ENCODE data around the gene TSPAN5.

The TSPAN5 gene

DNA sequence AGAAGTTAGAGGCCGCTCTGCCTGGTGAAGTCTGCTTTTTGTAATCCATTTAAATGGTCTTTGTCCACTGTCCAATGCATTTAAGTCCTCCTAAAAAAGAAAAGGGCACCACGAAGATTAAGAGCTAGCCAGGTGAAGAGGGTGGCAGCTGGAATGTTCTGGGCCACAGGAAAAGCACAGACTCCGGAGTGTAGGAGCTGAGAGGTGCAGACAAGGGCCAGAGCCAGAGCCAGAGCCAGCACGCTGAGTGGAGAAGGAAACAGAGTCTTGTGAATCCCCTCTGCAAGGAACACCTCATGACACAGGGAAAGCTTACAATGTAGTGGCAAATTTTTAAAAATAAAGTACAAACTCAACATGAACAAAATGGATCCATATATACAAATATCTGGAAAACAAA, 83.6 kb downstream of the TSPAN5 start:
- H3K27ac ChIP-seq: no peak overlapping the region
- TF ChIP-seq CTCF (conservative IDR thresholded peaks at IDR 0.05) (no peak), ZFX (IDR thresholded peaks at IDR 0.05) (no peak)

- TF ChIP-seq ZFX (IDR thresholded peaks at IDR 0.05) (no peak), CTCF (conservative IDR thresholded peaks at IDR 0.05) (no peak)
- no peak overlapping the region for H3K27ac ChIP-seq
These were observed 84.6 kb downstream of the TSPAN5 start for GRCh38 chr4:98573791-98574190.

DNA sequence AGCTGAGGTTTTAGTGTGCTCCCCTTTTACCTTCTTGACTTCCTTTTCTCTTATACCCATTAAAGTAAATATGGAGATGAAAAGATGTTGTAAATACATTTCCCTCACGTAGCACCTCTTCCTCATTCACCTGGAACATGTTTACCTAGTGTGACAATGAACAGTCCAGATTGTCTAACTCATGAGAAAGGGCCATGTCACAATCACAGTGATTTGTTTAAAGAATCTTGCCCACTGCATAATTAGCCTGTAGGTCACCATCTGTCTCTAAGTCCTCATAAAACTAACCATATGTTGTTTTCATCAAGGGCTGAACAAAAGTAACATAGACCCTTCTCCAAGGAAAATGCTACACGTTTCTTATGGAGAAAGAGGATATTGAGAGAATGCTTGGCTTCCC, 85.7 kb downstream of the TSPAN5 start:
- no peak overlapping the region for H3K27ac ChIP-seq
- TF ChIP-seq CTCF (conservative IDR thresholded peaks at IDR 0.05) (no peak), ZFX (IDR thresholded peaks at IDR 0.05) (no peak)

- no peak overlapping the region for H3K27ac ChIP-seq
- no peak for TF ChIP-seq ZFX (IDR thresholded peaks at IDR 0.05)
- TF ChIP-seq CTCF (conservative IDR thresholded peaks at IDR 0.05): no peak
These were observed 87.1 kb downstream of the TSPAN5 start for GRCh38 chr4:98571161-98571786.

GRCh38 chr4:98570151-98570797, 88.1 kb downstream of the TSPAN5 start:
- no peak overlapping the region for H3K27ac ChIP-seq
- no peak for TF ChIP-seq CTCF (conservative IDR thresholded peaks at IDR 0.05)
- TF ChIP-seq ZFX (IDR thresholded peaks at IDR 0.05): no peak

GRCh38 chr4:98568941-98569663, 89.3 kb downstream of the TSPAN5 start:
- no peak overlapping the region for H3K27ac ChIP-seq
- no peak for TF ChIP-seq CTCF (conservative IDR thresholded peaks at IDR 0.05)
- TF ChIP-seq ZFX (IDR thresholded peaks at IDR 0.05): no peak

GRCh38 chr4:98567611-98568010, 90.8 kb downstream of the TSPAN5 start:
- H3K27ac ChIP-seq: no peak overlapping the region
- no peak for TF ChIP-seq CTCF (conservative IDR thresholded peaks at IDR 0.05)
- TF ChIP-seq ZFX (IDR thresholded peaks at IDR 0.05): no peak
